Kasumi-1 (cell line): ENCODE data around the gene SPEG.

Experiments used
- DNase-seq, 2 experiments: peaks; one replicate each; lab custom pipeline; 2025; lab: John Stamatoyannopoulos, UW

The SPEG gene

DNA sequence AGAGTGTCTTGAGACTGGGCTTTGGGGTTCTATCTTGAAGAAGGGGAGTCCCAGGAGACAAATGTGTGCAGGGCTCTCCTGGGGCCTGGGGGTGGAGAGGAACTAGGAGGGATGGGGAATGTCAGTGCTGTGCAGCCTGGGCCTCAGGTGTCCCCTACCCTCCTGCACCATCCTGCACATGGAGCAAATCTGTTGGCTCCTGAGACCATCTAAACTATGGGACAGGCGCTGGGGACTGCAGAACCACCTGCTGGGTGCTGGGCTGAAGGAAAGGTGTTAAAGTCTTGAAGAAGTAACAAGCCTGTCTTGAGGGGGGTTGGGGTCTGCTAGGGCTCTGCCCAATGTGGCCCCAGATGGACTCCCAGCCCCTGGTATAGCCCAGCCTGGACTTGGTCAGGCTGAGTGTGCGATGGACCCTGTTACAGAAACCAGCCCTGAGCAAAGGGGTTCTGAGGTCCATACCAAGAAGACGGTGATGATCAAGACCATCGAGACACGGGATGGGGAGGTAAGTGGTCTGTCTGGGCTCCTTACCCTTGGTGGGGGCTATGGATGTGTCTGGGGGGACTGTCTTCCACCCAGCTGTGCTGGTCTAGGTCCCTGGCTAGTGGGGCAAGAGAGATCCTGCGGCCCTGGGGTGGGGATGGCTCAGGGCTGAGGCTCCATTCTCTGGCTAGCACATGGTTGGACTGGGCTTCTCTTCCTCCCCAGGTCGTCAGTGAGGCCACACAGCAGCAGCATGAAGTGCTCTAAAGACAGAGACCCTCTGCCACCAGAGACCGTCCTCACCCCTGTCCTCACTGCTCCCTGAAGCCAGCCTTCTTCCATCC is 9.2 kb upstream of the SPEG start:
- DNase-seq, result no peak

DNA sequence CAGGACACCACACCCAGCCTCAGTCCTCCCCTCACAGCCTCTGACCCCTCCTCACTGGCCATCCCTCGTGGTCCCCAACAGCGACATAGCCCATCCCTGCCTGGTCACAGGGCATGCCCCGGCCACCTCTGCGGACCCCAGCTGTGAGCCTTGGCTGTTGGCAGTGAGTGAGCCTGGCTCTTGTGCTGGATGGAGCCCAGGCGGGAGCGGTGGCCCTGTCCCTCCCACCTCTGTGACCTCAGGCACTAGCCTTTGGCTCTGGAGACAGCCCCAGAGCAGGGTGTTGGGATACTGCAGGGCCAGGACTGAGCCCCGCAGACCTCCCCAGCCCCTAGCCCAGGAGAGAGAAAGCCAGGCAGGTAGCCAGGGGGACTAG is 8.6 kb upstream of the SPEG start:
- DNase-seq, result no peak

GRCh38 chr2:219426534-219427136 is 8.0 kb upstream of the SPEG start:
- DNase-seq, result no peak

DNA sequence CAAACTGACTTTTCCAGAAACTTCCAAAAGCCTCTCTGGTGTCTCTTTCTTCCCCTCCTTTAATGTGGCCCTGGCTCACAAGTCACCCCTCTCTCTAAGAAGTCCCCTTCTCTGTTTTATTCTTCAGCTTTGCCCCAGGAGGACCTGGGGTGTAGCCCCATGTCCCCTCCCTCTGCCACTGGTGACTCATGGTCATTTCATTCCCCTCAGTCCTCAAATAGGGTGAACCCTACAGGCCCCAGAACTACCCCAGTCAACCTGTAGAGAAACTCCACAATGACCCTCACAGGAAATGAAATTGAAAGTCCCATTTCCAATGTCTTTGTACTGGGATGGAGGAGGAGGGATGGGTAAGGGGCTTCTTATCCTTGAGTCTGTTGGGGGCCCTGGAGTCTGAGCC is 6.2 kb upstream of the SPEG start:
- no peak for DNase-seq

DNA sequence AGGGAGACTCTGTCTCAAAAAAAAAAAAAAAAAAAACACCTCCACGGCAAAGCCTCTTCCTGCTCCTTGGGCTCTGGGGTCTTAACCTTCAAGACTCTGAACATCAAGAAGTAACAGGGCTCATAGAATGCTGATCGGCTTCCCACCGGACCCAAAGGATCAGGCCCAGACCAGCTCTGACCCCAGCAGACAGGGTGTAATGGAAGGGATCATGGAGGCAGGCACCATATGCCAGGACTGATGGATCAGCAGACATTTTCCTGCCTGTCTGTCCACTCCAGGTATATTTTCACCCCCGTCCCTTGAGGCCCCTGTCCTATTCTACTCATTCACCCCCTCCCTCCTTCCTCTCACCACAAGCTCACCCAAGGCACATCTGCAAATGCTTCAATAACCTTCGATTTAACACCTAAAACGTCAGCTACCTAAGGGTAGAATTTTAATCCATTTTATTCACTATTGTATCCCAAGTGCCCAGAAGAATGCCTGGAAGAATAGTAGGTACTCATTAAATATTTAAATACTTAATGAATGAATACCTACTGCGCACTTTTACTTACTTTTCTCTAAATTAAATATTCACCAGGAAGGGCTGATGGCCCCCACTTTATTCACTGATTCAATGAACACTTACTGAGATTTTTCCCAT is 4.6 kb upstream of the SPEG start:
- no peak for DNase-seq

DNA sequence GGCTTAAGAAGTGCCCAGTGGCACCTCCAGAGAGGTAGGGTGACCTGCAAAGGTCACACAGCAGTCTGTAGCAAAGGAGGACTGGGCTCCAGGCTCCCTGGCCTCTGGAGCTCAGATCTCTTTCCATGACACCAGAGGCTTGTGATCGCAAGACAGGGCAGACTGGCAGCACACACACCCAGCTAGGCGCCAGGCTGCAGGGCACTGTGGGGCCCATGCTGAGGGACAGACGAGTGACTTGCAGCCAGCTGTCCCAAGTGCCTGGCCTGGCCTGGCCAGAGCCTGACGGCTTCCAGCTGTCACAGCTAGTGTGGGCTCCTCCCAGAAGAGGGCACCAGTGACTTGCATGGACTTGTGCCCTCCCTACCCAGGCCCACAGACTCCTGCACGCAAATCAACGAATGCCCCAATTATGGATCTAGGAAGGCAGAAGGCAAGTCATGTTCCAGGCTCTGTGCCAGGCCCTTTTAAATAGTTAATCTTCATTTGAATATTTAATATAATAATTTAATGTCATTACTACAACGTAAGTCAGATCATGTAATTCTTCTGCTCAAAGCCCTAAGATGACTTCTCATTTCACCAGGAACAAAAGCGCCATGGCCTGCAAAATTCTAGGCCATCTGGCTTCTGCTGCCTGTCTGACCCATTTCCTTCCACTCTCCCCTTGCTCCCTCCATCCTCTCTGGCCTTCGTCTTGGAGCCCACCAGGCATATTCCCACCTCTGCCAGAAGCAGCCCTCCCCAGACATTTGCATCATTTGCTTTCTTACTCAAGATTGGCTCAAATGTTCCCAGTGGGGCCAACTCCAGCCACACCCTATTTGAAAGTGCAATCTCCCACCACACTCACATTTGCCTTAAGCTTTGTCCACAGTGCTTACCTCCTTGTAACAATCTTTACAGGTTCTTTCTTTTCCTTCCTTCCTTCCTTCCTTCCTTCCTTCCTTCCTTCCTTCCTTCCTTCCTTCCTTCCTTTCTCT is 3.7 kb upstream of the SPEG start:
- DNase-seq, result no peak

DNA sequence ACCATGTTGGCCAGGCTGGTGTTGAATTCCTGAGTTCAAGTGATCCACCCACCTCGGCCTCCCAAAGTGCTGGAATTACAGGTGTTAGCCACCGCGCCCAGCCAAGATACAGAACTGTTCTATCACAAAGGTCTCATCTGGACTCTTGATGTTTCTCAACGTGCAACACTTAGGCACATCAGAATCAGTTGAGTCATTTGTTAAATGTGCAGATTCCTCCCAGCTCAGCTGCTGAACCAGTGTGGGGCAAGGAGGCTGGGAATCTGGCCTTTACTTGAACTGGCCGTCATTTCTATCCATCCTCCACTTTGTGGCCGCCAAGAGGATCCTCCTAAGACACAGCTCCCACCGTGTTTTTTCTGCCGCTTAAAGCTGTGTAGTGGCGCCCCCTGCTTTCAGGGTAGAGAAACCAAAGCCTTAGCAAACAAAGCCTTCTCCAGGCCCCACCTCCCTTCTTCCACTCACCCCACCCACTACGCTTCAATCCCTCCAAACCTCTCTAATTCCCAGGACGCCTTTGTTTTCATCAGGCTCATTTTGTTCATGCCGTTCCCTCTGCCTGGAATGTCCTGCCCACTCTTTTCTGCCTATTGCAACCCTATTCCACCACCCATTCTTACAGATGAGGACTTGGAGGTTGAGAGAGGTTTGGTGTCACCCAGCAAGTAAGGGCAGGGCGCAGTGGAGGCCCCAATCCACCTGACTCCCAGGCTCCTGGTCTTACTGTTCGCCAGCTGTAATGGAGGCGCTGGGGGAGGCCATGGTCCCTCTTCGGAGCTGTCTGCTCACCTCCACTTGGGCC is 776 bp upstream of the SPEG start:
- peak; percentile 28 to 31 for DNase-seq

DNA sequence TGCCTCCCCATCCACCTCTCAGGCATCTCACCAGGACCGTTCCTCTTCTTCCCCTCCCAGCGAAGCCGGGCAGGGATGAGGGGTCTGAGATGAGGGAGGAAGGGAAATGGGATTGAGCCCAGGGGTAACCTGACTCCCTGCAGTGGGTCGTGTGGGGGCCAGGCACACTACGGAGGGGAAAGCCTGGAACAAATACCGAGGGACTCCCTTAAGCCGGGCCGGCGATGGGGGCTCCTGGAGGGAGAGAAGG is 250 bp upstream of the SPEG start:
- no peak for DNase-seq

DNA sequence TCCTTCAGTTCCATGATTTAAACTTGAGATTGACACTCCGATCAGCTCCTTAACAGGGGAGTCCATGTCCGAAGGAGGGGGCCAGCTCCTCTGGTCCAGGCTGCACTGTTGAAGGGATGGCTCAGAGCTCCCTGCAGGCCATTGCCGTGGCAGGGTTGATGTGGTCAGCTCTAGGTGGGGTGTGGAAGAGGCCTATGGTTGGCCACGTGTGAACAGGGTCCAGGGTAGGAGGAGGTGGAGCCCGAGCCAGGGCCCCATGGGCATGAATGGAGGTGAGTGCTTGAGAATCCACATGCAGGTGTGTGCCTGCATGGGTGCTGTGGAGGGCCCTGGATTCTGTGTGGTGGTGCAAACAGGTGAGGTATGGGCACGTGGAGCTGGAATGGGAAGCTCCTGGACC is 1.1 kb downstream of the SPEG start:
- DNase-seq, result no peak

GRCh38 chr2:219436491-219436890 is 1.8 kb downstream of the SPEG start:
- no peak for DNase-seq

GRCh38 chr2:219437141-219437540 is 2.5 kb downstream of the SPEG start:
- no peak for DNase-seq

DNA sequence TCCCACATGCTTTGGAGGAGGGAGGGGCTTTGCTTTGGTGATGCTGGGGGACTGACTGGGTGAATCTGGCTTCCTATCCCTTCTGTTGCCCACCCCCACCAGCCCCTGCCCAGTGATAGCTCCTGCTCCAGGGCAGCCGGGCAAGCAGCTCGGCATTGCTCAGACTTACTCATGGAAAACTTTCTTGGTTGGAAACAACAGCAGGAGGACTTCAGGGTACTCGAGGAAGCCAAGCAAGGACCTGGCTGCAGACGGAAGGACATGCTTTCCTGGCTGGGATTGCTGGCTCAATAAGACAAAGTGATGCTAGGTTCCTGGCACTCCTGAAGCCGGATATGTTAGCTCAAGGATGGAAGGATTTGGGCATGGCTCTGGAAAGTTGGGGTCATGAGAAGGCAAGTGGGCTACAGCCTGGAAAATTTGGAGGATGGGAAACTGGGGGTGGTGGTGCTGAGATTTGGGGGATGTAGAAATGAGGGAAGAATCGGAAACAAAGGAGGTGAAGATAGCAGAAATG is 3.1 kb downstream of the SPEG start:
- DNase-seq, result no peak

GRCh38 chr2:219438453-219438852 is 3.8 kb downstream of the SPEG start:
- no peak for DNase-seq

DNA sequence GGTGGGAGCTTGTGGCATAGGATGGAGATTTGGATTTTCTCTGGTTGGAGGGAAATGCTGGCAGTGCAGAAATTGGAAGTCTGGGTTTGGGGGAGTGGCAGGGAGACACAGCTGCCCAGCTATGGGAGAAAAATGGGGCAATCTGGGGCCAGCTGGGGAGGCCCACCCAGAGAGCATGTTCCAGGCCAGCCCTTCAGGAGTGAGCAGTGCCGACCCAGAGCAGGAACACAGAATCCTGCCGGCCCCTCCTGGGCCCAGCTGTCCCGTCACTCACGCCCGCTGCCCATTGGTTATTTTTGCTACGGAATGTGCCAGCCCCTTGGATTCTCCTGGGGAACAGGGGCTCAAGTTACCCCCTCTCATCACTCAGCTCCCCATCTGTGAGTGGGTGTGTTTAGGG is 4.9 kb downstream of the SPEG start:
- DNase-seq, result no peak

- DNase-seq, result no peak
Measured at GRCh38 chr2:219440388-219441256, 6.0 kb downstream of the SPEG start.

- no peak for DNase-seq
Measured at GRCh38 chr2:219441451-219442255, 7.0 kb downstream of the SPEG start.

DNA sequence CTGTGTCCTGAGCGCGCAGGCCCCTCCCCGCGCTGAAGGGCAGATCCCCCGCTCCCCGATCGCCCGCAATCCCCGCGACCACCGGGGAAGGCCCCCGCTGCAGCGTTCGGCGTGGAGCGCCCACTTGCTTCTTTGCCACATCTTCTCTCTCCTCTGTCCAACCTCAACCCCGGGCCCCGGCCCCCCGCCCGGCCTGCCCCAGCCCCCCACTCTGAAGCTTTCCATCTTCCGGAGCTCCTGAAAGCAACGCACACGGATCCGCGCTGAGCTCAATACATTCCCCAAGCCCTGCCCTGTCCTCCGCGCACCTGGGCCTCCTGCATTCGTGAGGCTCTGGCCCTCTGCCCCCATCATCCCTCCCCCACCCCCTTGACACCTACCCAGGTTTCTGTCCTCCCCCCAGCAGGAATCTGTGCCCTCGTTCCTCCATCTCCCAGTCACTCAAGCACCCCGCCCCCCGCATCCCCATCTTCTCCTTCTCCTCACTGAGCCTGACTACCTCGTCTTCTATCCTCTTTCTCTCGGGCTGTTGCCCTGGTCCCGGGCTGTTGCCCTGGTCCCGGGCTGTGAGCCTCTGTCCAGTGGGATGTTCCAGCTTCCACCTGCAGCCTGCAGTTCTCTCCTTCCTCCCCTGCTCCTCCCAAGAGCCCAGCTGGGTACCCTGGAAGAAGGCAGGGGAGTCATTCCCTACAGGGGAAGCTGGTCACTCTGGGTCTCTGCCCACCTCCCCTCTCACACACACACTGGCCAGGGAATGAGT is 7.8 kb downstream of the SPEG start:
- DNase-seq, result no peak

GRCh38 chr2:219443016-219443696 is 8.5 kb downstream of the SPEG start:
- no peak for DNase-seq
